ENCODE data around the gene ANK3. TPM values are rescaled to one million over a fixed set of nuclear protein-coding genes. Genes with fewer than 3 reads are reported as not detected.

Gene ANK3
- total and polyA plus RNA-seq, 4 experiments from 2014 or later = 7.2 to 90.1 (median 55.8) TPM

DNA sequence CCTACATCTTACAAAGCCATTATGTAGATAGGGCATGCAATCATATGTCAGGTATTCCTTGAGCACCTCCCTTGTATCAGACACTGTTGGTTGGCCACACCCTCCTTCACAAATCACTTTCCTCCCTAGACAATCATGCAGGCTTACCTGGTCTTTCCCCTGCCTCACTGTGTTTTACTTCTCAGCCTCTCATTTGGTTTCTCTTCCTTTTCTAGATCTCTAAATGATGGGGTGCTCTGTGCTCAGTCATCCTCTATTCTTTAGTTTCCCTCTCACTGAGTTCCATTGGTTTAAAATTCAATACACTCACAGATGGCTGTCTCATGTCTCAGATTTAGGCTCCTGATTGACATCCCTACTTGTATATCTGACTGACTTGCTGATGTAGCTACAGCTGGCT is 31.4 kb downstream of the ANK3 start:
- CTCF ChIA-PET (ENCODE audit: partially characterized antibody) = interaction anchor here (0.7 kb wide), 1 partner anchor 565 kb away, joined by 3 read pairs; no protein-coding TSS in a partner anchor

DNA sequence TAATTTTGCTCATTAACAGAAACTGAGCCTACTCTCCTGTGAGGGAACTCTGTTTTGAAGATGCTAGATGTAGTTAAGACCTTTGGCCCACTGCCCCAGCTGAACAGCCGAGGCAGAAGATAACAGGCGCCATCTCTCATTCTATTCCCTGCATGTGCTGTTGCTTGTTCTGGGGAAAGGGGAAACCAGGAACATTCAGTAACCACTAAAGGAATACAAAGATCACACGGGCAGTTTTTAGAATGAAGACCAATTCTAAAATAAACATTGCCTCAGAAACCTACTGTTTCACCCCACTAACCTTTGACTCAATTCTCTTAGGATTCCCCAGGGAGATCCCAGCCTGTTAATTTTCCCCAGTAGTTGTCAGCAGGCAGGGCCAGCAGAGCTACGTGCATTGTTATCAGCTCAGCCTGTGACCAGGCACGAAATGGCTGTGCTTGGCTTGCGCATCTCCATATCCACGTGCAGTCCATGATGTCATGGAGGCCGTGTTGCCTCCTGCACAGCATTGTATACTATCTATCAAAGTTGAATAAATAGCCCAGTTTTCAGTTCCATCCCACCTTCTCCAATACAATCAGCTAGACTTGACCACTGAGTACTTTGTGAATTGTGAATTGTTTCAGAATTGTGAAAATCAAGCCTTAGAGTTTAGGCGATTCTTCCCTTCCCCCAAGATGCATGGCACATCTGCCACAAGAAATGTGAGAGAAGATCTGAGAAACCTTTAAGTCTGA is 36.0 kb downstream of the ANK3 start:
- Mint-ChIP-seq H3K36me3 (no peaks in the 10 kb centered on the region), H3K4me3 (no peak overlapping the region), H3K27ac (no peak overlapping the region), H3K9me3 (no peaks in the 10 kb centered on the region), H3K27me3 (no peaks in the 10 kb centered on the region), H3K4me1 (peaks cover 0 to 18% (median 14%) of the 10 kb centered on the region in 4 donors)
- no peak for DNase-seq
- Histone ChIP-seq H3K27ac (ENCODE audit: low read depth, low read length) (no peak overlapping the region), H3K36me3 (ENCODE audit: insufficient read depth, low read length) (no peaks in the 10 kb centered on the region), H3K27me3 (ENCODE audit: insufficient read depth, low read length) (no peaks in the 10 kb centered on the region), H3K4me3 (ENCODE audit: low read length in 2 of 2) (no peak overlapping the region), H3K4me1 (ENCODE audit: insufficient read depth, low read length) (no peaks in the 10 kb centered on the region), H3K9me3 (ENCODE audit: control insufficient read depth in 1 of 2, low read length in 2 of 2) (no peaks in the 10 kb centered on the region)
- intact Hi-C loops (cut with micrococcal nuclease) = no loop called here
- CTCF ChIA-PET (ENCODE audit: partially characterized antibody) = no interaction called here
- POLR2A ChIA-PET (ENCODE audit: partially characterized antibody) = no interaction called here

More for the DNA sequence above, 31.4 kb downstream of the ANK3 start:
- Mint-ChIP-seq H3K9me3 (no peaks in the 10 kb centered on the region), H3K27ac (no peak overlapping the region), H3K4me3 (no peak overlapping the region), H3K4me1 (peaks cover 0 to 6% (median 2%) of the 10 kb centered on the region in 4 donors), H3K36me3 (peaks cover 0 to 4% of the 10 kb centered on the region in 2 donors), H3K27me3 (no peaks in the 10 kb centered on the region)
- Histone ChIP-seq H3K9me3 (ENCODE audit: control insufficient read depth in 1 of 2, low read length in 2 of 2) (no peaks in the 10 kb centered on the region), H3K4me3 (ENCODE audit: low read length in 2 of 2) (no peak overlapping the region), H3K4me1 (ENCODE audit: insufficient read depth, low read length) (no peaks in the 10 kb centered on the region), H3K27ac (ENCODE audit: low read depth, low read length) (no peak overlapping the region), H3K36me3 (ENCODE audit: insufficient read depth, low read length) (no peaks in the 10 kb centered on the region), H3K27me3 (ENCODE audit: insufficient read depth, low read length) (no peaks in the 10 kb centered on the region)
- POLR2A ChIA-PET (ENCODE audit: partially characterized antibody) = no interaction called here
- no peak for DNase-seq
- intact Hi-C loops (cut with micrococcal nuclease) = no loop called here

DNA sequence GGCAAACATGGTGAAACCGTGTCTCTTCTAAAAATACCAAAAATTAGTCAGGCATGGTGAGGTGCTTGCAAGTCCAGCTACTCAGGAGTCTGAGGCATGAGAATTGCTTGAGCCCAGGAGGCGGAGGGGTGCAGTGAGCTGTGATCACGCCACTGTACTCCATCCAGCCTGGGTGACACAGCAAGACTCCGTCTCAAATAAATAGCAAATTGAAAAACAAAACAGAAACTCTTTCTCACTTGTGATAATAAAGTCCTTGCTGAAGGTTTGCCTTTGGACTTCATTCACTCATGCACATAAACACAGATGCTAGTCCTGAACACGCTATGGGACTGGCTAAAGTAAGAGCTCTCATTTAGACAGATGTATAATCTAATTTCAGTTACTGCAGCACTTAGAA is 37.6 kb downstream of the ANK3 start:
- Histone ChIP-seq H3K36me3 (ENCODE audit: insufficient read depth, low read length) (no peaks in the 10 kb centered on the region), H3K27me3 (ENCODE audit: insufficient read depth, low read length) (no peaks in the 10 kb centered on the region), H3K4me1 (ENCODE audit: insufficient read depth, low read length) (no peaks in the 10 kb centered on the region), H3K9me3 (ENCODE audit: control insufficient read depth in 1 of 2, low read length in 2 of 2) (no peaks in the 10 kb centered on the region), H3K4me3 (ENCODE audit: low read length in 2 of 2) (no peak overlapping the region), H3K27ac (ENCODE audit: low read depth, low read length) (no peak overlapping the region)
- POLR2A ChIA-PET (ENCODE audit: partially characterized antibody) = no interaction called here
- peaks cover 0 to 19% (median 18%) of the 10 kb centered on the region in 4 donors for H3K4me1 Mint-ChIP-seq
- CTCF ChIA-PET (ENCODE audit: partially characterized antibody) = no interaction called here
- no peaks in the 10 kb centered on the region for H3K36me3 Mint-ChIP-seq
- H3K9me3 Mint-ChIP-seq = no peaks in the 10 kb centered on the region
- H3K4me3 Mint-ChIP-seq = no peak overlapping the region
- no peak overlapping the region for H3K27ac Mint-ChIP-seq
- intact Hi-C loops (cut with micrococcal nuclease) = no loop called here
- DNase-seq = no peak
- H3K27me3 Mint-ChIP-seq = no peaks in the 10 kb centered on the region

DNA sequence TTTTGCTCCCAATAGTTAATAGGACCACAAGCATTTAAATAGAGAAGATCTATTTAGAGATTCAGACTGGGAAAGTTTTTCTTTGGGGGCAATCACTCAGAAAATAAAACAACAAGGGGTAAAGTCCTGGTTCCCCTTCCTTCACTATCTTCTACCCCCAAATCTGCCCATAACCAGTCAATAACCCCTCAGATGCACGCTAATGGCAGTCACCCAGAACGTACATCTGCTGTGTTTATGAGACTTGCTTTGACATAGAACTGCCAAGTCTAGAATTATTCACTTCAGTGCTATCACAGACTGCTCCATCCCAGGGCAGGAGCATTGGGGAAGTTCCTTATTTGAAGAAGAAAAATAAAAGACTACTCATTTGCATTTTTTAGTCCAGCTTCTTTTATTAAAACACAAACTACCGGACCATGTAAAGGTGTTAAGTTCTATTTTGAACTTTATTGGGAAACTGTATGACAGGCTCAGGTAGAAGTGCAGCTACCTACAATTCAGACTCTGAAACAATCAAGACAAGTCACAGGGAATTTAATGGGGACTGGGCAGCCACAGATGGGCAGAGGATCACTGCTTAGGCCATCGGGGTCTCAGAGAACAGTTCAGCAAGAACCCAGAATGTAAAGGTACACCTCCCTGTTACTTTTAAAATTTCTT is 38.4 kb downstream of the ANK3 start:
- DNase-seq = no peak

DNA sequence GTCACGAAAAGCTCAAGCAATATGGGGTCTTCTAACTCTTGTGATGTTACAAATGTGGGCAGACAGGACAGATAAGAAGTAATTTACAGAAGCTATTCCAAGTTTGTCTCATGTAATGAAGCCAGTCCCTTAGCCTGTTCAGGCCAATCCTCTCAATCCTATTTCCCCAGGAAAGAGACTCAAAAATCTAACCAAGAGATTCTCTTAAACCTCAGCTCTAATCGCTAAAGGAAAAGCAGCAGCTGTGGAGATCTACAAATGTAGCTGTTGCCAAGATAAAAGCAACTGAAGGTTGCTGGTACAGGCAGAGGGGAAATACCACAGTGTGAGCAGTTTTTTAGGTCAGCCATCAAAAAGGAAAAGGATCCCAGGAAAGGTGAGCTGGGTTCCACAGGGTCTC is 39.3 kb downstream of the ANK3 start:
- H3K27ac ChIP-seq (ENCODE audit: low read depth, low read length) = no peak overlapping the region
- CTCF ChIA-PET (ENCODE audit: partially characterized antibody) = no interaction called here
- H3K36me3 Mint-ChIP-seq = no peaks in the 10 kb centered on the region
- no peaks in the 10 kb centered on the region for H3K9me3 Mint-ChIP-seq
- H3K4me1 ChIP-seq (ENCODE audit: insufficient read depth, low read length) = no peaks in the 10 kb centered on the region
- H3K4me1 Mint-ChIP-seq = peaks cover 0 to 22% (median 17%) of the 10 kb centered on the region in 4 donors
- H3K27me3 ChIP-seq (ENCODE audit: insufficient read depth, low read length) = no peaks in the 10 kb centered on the region
- POLR2A ChIA-PET (ENCODE audit: partially characterized antibody) = no interaction called here
- no peaks in the 10 kb centered on the region for H3K9me3 ChIP-seq (ENCODE audit: control insufficient read depth in 1 of 2, low read length in 2 of 2)
- no peak overlapping the region for H3K4me3 Mint-ChIP-seq
- no peak for DNase-seq
- H3K27ac Mint-ChIP-seq = peak overlapping the region in 1 of 7 donors; percentile 60
- H3K4me3 ChIP-seq (ENCODE audit: low read length in 2 of 2) = no peak overlapping the region
- intact Hi-C loops (cut with micrococcal nuclease) = no loop called here
- H3K27me3 Mint-ChIP-seq = no peaks in the 10 kb centered on the region
- H3K36me3 ChIP-seq (ENCODE audit: insufficient read depth, low read length) = no peaks in the 10 kb centered on the region

More for the DNA sequence above, 38.4 kb downstream of the ANK3 start:
- ChIA-PET CTCF (ENCODE audit: partially characterized antibody) (no interaction called here), POLR2A (ENCODE audit: partially characterized antibody) (no interaction called here)
- Mint-ChIP-seq H3K27me3 (no peaks in the 10 kb centered on the region), H3K4me1 (peaks cover 0 to 22% (median 20%) of the 10 kb centered on the region in 4 donors), H3K4me3 (no peak overlapping the region), H3K27ac (no peak overlapping the region), H3K9me3 (no peaks in the 10 kb centered on the region), H3K36me3 (no peaks in the 10 kb centered on the region)
- no peaks in the 10 kb centered on the region for H3K36me3 ChIP-seq (ENCODE audit: insufficient read depth, low read length)
- no peaks in the 10 kb centered on the region for H3K27me3 ChIP-seq (ENCODE audit: insufficient read depth, low read length)
- H3K4me3 ChIP-seq (ENCODE audit: low read length in 2 of 2) = no peak overlapping the region
- H3K27ac ChIP-seq (ENCODE audit: low read depth, low read length) = no peak overlapping the region
- no peaks in the 10 kb centered on the region for H3K4me1 ChIP-seq (ENCODE audit: insufficient read depth, low read length)
- H3K9me3 ChIP-seq (ENCODE audit: control insufficient read depth in 1 of 2, low read length in 2 of 2) = no peaks in the 10 kb centered on the region
- intact Hi-C loops (cut with micrococcal nuclease) = no loop called here

DNA sequence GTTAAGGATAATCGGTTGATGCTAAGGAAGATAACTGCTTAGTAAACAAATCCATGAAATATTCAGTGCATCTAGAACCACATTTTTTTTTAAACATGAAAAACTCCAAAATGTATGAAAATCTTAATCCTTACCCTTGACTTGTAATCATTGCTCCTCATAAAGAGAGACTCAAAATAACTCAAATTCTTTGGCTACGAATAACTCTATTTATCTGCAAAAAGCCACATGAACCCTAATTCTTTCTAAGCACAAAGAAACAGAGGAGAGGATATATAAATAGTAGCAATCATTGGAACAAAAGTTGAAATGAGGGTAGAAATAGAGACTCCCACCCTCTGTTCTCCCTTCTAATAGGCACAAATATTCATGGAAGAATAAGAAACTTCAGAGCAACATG is 40.2 kb downstream of the ANK3 start:
- DNase-seq = no peak
- no peaks in the 10 kb centered on the region for H3K36me3 Mint-ChIP-seq
- no peak overlapping the region for H3K4me3 Mint-ChIP-seq
- Histone ChIP-seq H3K9me3 (ENCODE audit: control insufficient read depth in 1 of 2, low read length in 2 of 2) (no peaks in the 10 kb centered on the region), H3K36me3 (ENCODE audit: insufficient read depth, low read length) (no peaks in the 10 kb centered on the region), H3K4me1 (ENCODE audit: insufficient read depth, low read length) (no peaks in the 10 kb centered on the region), H3K4me3 (ENCODE audit: low read length in 2 of 2) (no peak overlapping the region), H3K27me3 (ENCODE audit: insufficient read depth, low read length) (no peaks in the 10 kb centered on the region), H3K27ac (ENCODE audit: low read depth, low read length) (no peak overlapping the region)
- ChIA-PET CTCF (ENCODE audit: partially characterized antibody) (no interaction called here), POLR2A (ENCODE audit: partially characterized antibody) (no interaction called here)
- no peak overlapping the region for H3K27ac Mint-ChIP-seq
- H3K27me3 Mint-ChIP-seq = no peaks in the 10 kb centered on the region
- H3K9me3 Mint-ChIP-seq = no peaks in the 10 kb centered on the region
- peaks cover 0 to 22% (median 17%) of the 10 kb centered on the region in 4 donors for H3K4me1 Mint-ChIP-seq
- intact Hi-C loops (cut with micrococcal nuclease) = no loop called here

DNA sequence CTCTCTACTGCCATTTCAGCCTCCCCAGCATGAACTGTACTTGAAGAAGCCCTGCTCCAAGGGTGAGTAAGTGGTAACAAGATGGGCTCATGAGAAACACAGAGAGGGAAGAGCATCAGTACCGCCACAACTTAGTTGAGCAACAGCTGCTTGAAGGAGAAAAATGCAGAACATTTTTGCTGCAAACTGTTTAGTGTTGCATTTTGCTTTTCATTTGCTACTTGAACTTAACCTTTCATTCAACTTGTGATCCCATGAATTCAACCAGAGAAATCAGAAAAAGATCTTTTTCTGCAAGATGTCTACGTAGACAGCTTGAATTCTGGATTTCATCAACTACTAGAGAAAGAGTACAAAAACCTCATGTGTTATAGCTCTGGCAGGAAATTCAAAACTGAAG is 40.7 kb downstream of the ANK3 start:
- no peak overlapping the region for H3K27ac Mint-ChIP-seq
- no peaks in the 10 kb centered on the region for H3K27me3 ChIP-seq (ENCODE audit: insufficient read depth, low read length)
- no peaks in the 10 kb centered on the region for H3K36me3 Mint-ChIP-seq
- H3K27ac ChIP-seq (ENCODE audit: low read depth, low read length) = no peak overlapping the region
- no peaks in the 10 kb centered on the region for H3K36me3 ChIP-seq (ENCODE audit: insufficient read depth, low read length)
- H3K4me1 Mint-ChIP-seq = peaks cover 0 to 25% (median 17%) of the 10 kb centered on the region in 4 donors
- no peak overlapping the region for H3K4me3 ChIP-seq (ENCODE audit: low read length in 2 of 2)
- H3K9me3 Mint-ChIP-seq = no peaks in the 10 kb centered on the region
- H3K4me3 Mint-ChIP-seq = no peak overlapping the region
- DNase-seq = no peak
- intact Hi-C loops (cut with micrococcal nuclease) = no loop called here
- H3K9me3 ChIP-seq (ENCODE audit: control insufficient read depth in 1 of 2, low read length in 2 of 2) = no peaks in the 10 kb centered on the region
- ChIA-PET CTCF (ENCODE audit: partially characterized antibody) (no interaction called here), POLR2A (ENCODE audit: partially characterized antibody) (no interaction called here)
- no peaks in the 10 kb centered on the region for H3K4me1 ChIP-seq (ENCODE audit: insufficient read depth, low read length)
- H3K27me3 Mint-ChIP-seq = no peaks in the 10 kb centered on the region
